Endothelial cell of umbilical vein (primary cell): ENCODE data around the gene USP49. TPM values are rescaled to one million over a fixed set of nuclear protein-coding genes. Genes with fewer than 3 reads are reported as not detected.

ENCODE experiments used
- BruUV-seq: library from RNA; stranded (reverse); fragments of 400-500 nt; replicated peaks from 2 replicates; lab custom pipeline; 2021; lab: Mats Ljungman, UMichigan
- CTCF ChIA-PET: fragments of 300-600, 350-600 bp; sonication (Branson Sonifier 250); formaldehyde crosslinking; loops from one replicate; lab custom pipeline; 2021; ENCODE audit warnings: antibody characterized with exemption, inconsistent platforms; lab: Charles Lee
- POLR2A ChIA-PET: fragments of 300-600, 350-600 bp; sonication (Branson Sonifier 250); formaldehyde crosslinking; loops from one replicate; lab custom pipeline; 2021; ENCODE audit warnings: antibody characterized with exemption, inconsistent platforms; lab: Charles Lee
- DNase-seq: peaks from one replicate; pipeline ENCODE4 v3.0.0-alpha.2; 2011; ENCODE audit warnings: low read depth, low spot score
- FAIRE-seq: peaks from 2 replicates; lab custom pipeline; 2011; peaks lifted over from hg19 to GRCh38; lab: Jason Lieb, UNC
- H2AFZ ChIP-seq: 2 replicates; pipeline ENCODE4 v1.6.0; 2012; ENCODE audit warnings: low read depth, low read length, control low read depth, inconsistent platforms
- H3K27ac ChIP-seq: 2 replicates; pipeline ENCODE4 v1.5.1; 2011; ENCODE audit warnings: low read depth, mild to moderate bottlenecking, control low read depth, low read length, moderate library complexity; ENCODE audit not compliant: insufficient read depth
- H3K27me3 ChIP-seq, 2 experiments: 2 replicates each; pipeline versions ENCODE4 v1.6.0 to v1.6.1; 2011; ENCODE audit warnings: low read length in 2 of 2, mixed read lengths in 1 of 2; ENCODE audit not compliant: control insufficient read depth in 2 of 2, insufficient read depth in 2 of 2
- H3K36me3 ChIP-seq, 2 experiments: 2 replicates in 1 of 2; 3 replicates in 1 of 2; pipeline ENCODE4 v1.5.1; 2011; ENCODE audit warnings: low read length in 2 of 2, mild to moderate bottlenecking in 1 of 2, moderate library complexity in 1 of 2; ENCODE audit not compliant: control insufficient read depth in 2 of 2, insufficient read depth in 2 of 2; ENCODE audit errors: extremely low read depth in 1 of 2
- H3K4me1 ChIP-seq: 3 replicates; pipeline ENCODE4 v1.5.1; 2011; ENCODE audit warnings: mild to moderate bottlenecking, low read length; ENCODE audit not compliant: control insufficient read depth, insufficient read depth; ENCODE audit errors: extremely low read depth
- H3K4me2 ChIP-seq: 2 replicates; pipeline ENCODE4 v1.6.1; 2011; ENCODE audit warnings: low read length, control low read depth, mixed read lengths; ENCODE audit not compliant: insufficient read depth
- H3K4me3 ChIP-seq, 3 experiments: fragments of 200-600 bp in 1 of 3; sonication (generic), shearing (Covaris generic) in 1 of 3; replicated peaks in 1 of 3; 2 replicates each; pipeline ENCODE4 v1.5.1; 2011 to 2016; ENCODE audit warnings: control low read depth in 3 of 3, low read length in 3 of 3, mild to moderate bottlenecking in 2 of 3, inconsistent platforms in 1 of 3, low read depth in 1 of 3, moderate library complexity in 1 of 3; ENCODE audit not compliant: insufficient read depth in 1 of 3
- H3K79me2 ChIP-seq: 2 replicates; pipeline ENCODE4 v1.6.0; 2012; ENCODE audit warnings: low read length, inconsistent platforms; ENCODE audit not compliant: control insufficient read depth, insufficient read depth
- H3K9ac ChIP-seq: replicated peaks from 2 replicates; pipeline ENCODE3; 2011; ENCODE audit warnings: low read length, control low read depth; ENCODE audit not compliant: insufficient read depth; ENCODE audit errors: extremely low read depth
- H3K9me1 ChIP-seq: replicated peaks from 3 replicates; pipeline ENCODE4 v1.6.0; 2011; ENCODE audit warnings: mild to moderate bottlenecking, low read length; ENCODE audit not compliant: control insufficient read depth, insufficient read depth; ENCODE audit errors: extremely low read depth
- H3K9me3 ChIP-seq: replicated peaks from 2 replicates; pipeline ENCODE4 v1.5.1; 2012; ENCODE audit warnings: low read length, inconsistent platforms; ENCODE audit not compliant: control insufficient read depth, insufficient read depth
- H4K20me1 ChIP-seq: replicated peaks from 2 replicates; pipeline ENCODE3; 2011; ENCODE audit warnings: mild to moderate bottlenecking, low read length; ENCODE audit not compliant: control insufficient read depth, insufficient read depth; ENCODE audit errors: extremely low read depth
- EZH2 ChIP-seq: IDR thresholded peaks from 2 replicates; pipeline ENCODE4 v1.6.1; 2012; ENCODE audit warnings: borderline replicate concordance, low read depth, mild to moderate bottlenecking, moderate library complexity, low read length, inconsistent platforms; ENCODE audit not compliant: severe bottlenecking
- FOS ChIP-seq: IDR thresholded peaks from 2 replicates; pipeline ENCODE4 v1.6.1; 2011; ENCODE audit warnings: mild to moderate bottlenecking, low read length, moderate library complexity, borderline replicate concordance; ENCODE audit not compliant: insufficient read depth
- GATA2 ChIP-seq: IDR thresholded peaks from 2 replicates; pipeline ENCODE4 v1.7.0; 2011; ENCODE audit warnings: low read depth, mild to moderate bottlenecking, moderate library complexity, mixed read lengths, low read length; ENCODE audit not compliant: insufficient read length, insufficient read depth
- JUN ChIP-seq: IDR thresholded peaks from 2 replicates; pipeline ENCODE4 v1.6.1; 2011; ENCODE audit warnings: borderline replicate concordance, low read depth; ENCODE audit not compliant: insufficient read length, insufficient read depth
- MYC ChIP-seq: IDR thresholded peaks from one replicate; pipeline ENCODE4 v1.6.1; 2011; ENCODE audit warnings: mild to moderate bottlenecking, low read depth, low read length
- POLR2A ChIP-seq: IDR thresholded peaks from 2 replicates; pipeline ENCODE4 v1.6.1; 2012; ENCODE audit warnings: low read depth, mild to moderate bottlenecking, control low read depth, low read length
- POLR2AphosphoS5 ChIP-seq: IDR thresholded peaks from 2 replicates; pipeline ENCODE4 v1.6.1; 2012; ENCODE audit warnings: low read depth, mild to moderate bottlenecking, control low read depth, low read length, moderate library complexity; ENCODE audit not compliant: insufficient read depth
- dilution Hi-C: fragments of 300-500 bp; cut with MboI; formaldehyde crosslinking; loops from one replicate; pipeline ENCODE4 v1.15.0; 2019; ENCODE audit warnings: low sequenced_read_pairs; ENCODE audit not compliant: extremely low pct_ligation_motif_present
- intact Hi-C: fragments of 100-400 bp; cut with micrococcal nuclease; formaldehyde crosslinking; loops from one replicate; pipeline ENCODE4 v1.10.0; 2022
- polyA plus RNA-seq, 4 experiments: library from polyadenylated mRNA; depleted of rRNA in 3 of 4; stranded (reverse) in 3 of 4; unstranded in 1 of 4; fragments of >200 nt; gene quantifications; 2 replicates each; pipeline versions ENCODE4 v1.2.1 to v1.2.3, GENCODE V29; 2011 to 2012; ENCODE audit warnings: missing spikeins in 1 of 4
- total RNA-seq: library from RNA; stranded (reverse); gene quantifications from 2 replicates; pipeline ENCODE4 v1.2.3, GENCODE V29; 2021
- TF ChIP-seq, protein P1 (sequence below), 2 donors: IDR thresholded peaks; 1 replicate in 1 of 2; 2 replicates in 1 of 2; pipeline ENCODE4 v1.5.1; 2011; ENCODE audit warnings: low read length in 2 of 2, mild to moderate bottlenecking in 2 of 2, moderate library complexity in 2 of 2, control low read depth in 1 of 2, inconsistent platforms in 1 of 2, low read depth in 1 of 2; ENCODE audit not compliant: insufficient read depth in 1 of 2; ENCODE audit errors: extremely low read depth in 1 of 2
- TF ChIP-seq, protein P2 (sequence below): IDR thresholded peaks from 2 replicates; pipeline ENCODE4 v1.6.1; 2011; ENCODE audit not compliant: insufficient read depth, insufficient read length

USP49 gene
- total and polyA plus RNA-seq, 2 donors (not counting 3 experiments of a cell fraction or from before 2014, with no cell fraction given): 2.4 to 4.1 TPM

DNA sequence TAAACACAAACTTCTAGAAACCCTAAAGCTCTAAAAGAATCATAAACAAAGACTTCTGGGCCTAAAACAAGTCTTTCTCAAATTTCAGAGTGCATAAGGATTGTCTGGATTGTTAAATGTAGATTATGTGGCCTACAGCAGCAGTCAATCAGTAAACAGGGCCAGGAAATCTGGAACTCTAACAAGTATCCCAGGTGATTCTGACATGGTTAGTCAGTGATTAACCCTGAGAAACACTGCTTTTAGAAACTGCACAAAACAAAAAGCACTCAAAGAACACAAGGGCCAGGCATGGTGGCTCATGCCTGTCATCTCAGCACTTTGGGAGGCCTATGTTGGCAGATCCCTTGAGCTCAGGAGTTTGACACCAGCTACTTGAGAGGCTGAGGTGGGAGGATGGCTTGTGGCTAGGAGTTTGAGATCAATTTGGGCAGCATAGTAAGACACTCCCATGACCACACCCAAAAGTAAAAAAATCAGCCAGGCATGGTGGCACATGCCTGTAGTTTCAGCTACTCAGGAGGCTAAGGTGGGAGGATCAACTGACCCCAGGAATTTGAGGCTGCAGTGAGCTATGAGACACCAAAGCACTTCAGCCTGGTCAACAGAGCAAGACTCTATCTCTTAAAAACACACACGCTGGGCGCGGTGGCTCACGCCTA lies 19.8 kb upstream of the USP49 start:
- Histone ChIP-seq H3K27me3 (no peaks in the 10 kb centered on the region), H4K20me1 (no peaks in the 10 kb centered on the region), H3K4me1 (peaks cover 19% of the 10 kb centered on the region), H3K4me3 (no peak overlapping the region), H3K9me1 (no peaks in the 10 kb centered on the region), H3K36me3 (no peaks in the 10 kb centered on the region), H3K9me3 (no peaks in the 10 kb centered on the region), H3K27ac (no peak overlapping the region), H2AFZ (no peak overlapping the region), H3K9ac (no peak overlapping the region), H3K4me2 (no peak overlapping the region), H3K79me2 (peaks cover 24% of the 10 kb centered on the region)
- dilution Hi-C loops: no loop called here
- no TSS peak for BruUV-seq
- no peak for FAIRE-seq
- ChIA-PET CTCF (interaction anchor here (1.9 kb wide), 1 partner anchor 129 kb away, joined by 7 read pairs; no protein-coding TSS in a partner anchor), POLR2A (interaction anchor here (0.6 kb wide), 1 partner anchor 79 kb away, joined by 5 read pairs; no protein-coding TSS in a partner anchor)
- intact Hi-C loops: no loop called here
- no peak for DNase-seq
- TF ChIP-seq GATA2: no peak
- TF ChIP-seq JUN: no peak
- no peak for TF ChIP-seq EZH2
- TF ChIP-seq MYC: no peak
- TF ChIP-seq, protein P1, sequence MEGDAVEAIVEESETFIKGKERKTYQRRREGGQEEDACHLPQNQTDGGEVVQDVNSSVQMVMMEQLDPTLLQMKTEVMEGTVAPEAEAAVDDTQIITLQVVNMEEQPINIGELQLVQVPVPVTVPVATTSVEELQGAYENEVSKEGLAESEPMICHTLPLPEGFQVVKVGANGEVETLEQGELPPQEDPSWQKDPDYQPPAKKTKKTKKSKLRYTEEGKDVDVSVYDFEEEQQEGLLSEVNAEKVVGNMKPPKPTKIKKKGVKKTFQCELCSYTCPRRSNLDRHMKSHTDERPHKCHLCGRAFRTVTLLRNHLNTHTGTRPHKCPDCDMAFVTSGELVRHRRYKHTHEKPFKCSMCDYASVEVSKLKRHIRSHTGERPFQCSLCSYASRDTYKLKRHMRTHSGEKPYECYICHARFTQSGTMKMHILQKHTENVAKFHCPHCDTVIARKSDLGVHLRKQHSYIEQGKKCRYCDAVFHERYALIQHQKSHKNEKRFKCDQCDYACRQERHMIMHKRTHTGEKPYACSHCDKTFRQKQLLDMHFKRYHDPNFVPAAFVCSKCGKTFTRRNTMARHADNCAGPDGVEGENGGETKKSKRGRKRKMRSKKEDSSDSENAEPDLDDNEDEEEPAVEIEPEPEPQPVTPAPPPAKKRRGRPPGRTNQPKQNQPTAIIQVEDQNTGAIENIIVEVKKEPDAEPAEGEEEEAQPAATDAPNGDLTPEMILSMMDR (IDR thresholded peaks at IDR 0.05; ENCODE audit: extremely low read depth in 1 of 2, insufficient read depth in 1 of 2, low read depth in 1 of 2, low read length in 2 of 2): no peak
- no peak for TF ChIP-seq POLR2A
- TF ChIP-seq FOS: no peak
- no peak for TF ChIP-seq POLR2AphosphoS5
- TF ChIP-seq, protein P2, sequence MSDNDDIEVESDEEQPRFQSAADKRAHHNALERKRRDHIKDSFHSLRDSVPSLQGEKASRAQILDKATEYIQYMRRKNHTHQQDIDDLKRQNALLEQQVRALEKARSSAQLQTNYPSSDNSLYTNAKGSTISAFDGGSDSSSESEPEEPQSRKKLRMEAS: no peak
